ENCODE measurements around the gene PFKM.

DNA sequence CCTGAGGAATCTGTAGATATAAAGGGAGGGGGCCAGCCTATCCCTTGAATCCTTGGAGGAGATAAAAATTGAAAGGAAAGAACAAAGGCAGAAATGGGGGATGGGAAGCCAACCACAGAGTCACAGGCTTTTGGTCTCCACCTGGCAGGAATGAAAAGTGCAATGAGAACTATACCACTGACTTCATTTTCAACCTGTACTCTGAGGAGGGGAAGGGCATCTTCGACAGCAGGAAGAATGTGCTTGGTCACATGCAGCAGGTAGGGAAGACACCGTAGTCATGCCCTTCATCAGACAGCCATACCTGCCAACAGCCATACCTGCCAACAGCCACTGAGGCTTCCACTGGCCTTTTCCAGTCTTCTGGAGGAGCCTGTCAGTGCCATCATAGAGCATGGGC is 24.7 kb downstream of the PFKM start:
- TF ChIP-seq CTCF (IDR thresholded peaks at IDR 0.05; ENCODE audit: low read depth, low read length, poor library complexity, severe bottlenecking) (no peak), EZH2phosphoT487 (IDR thresholded peaks at IDR 0.05; ENCODE audit: borderline replicate concordance, low read length) (no peak)

All from DOHH2 (cell line).